Retinal pigment epithelial cell (primary cell): ENCODE results near the gene NSL1.

Experiments
- DNase-seq: peaks from one replicate; pipeline ENCODE4 v3.0.0-alpha.2; 2010; ENCODE audit warnings: low read depth
- H3K4me3 ChIP-seq: 2 replicates; pipeline ENCODE4 v1.5.1; 2011; ENCODE audit warnings: mild to moderate bottlenecking, low read length, control low read depth, moderate library complexity
- CTCF ChIP-seq: conservative IDR thresholded peaks from 2 replicates; pipeline ENCODE4 v1.5.1; 2011; ENCODE audit warnings: low read depth, low read length, control low read depth, inconsistent platforms

Gene NSL1

GRCh38 chr1:212746546-212746945, 45.0 kb downstream of the NSL1 start:
- no peak for TF ChIP-seq CTCF
- DNase-seq: no peak
- H3K4me3 ChIP-seq: no peak overlapping the region

GRCh38 chr1:212745303-212745702, 46.3 kb downstream of the NSL1 start:
- no peak for DNase-seq
- no peak for TF ChIP-seq CTCF
- H3K4me3 ChIP-seq: no peak overlapping the region

- DNase-seq: no peak
- H3K4me3 ChIP-seq: no peak overlapping the region
- TF ChIP-seq CTCF: no peak
Observed at GRCh38 chr1:212743901-212744475, 47.6 kb downstream of the NSL1 start.

GRCh38 chr1:212738330-212738729, 53.2 kb downstream of the NSL1 start:
- TF ChIP-seq CTCF: no peak
- H3K4me3 ChIP-seq: no peak overlapping the region
- no peak for DNase-seq

GRCh38 chr1:212737559-212737958, 54.0 kb downstream of the NSL1 start:
- H3K4me3 ChIP-seq: no peak overlapping the region
- no peak for TF ChIP-seq CTCF
- no peak for DNase-seq

GRCh38 chr1:212733109-212733508, 58.5 kb downstream of the NSL1 start:
- no peak for DNase-seq

GRCh38 chr1:212731630-212732029, 59.9 kb downstream of the NSL1 start:
- H3K4me3 ChIP-seq: no peak overlapping the region
- TF ChIP-seq CTCF: no peak
- DNase-seq: no peak

More at GRCh38 chr1:212733109-212733508, 58.5 kb downstream of the NSL1 start:
- no peak for TF ChIP-seq CTCF
- no peak overlapping the region for H3K4me3 ChIP-seq
